A673 (cell line): ENCODE results near the gene RSPH10B2.
"Not testable (repeated sequence)": the region's sequence is repeated elsewhere in the genome, so short reads cannot be mapped to it uniquely, and the experiment has no call there.

ENCODE experiments used
- CTCF ChIP-seq: fragments of 300-800, 200-600 bp; sonication (generic); conservative IDR thresholded peaks from 2 replicates; pipeline ENCODE4 v1.5.1; 2017; ENCODE audit warnings: low read depth, mild to moderate bottlenecking, antibody characterized with exemption, low read length, moderate library complexity, mixed read lengths
- EZH2 ChIP-seq: fragments of 200-600 bp; sonication (generic); IDR thresholded peaks from 2 replicates; pipeline ENCODE4 v1.6.1; 2017; ENCODE audit warnings: borderline replicate concordance, low read depth, mild to moderate bottlenecking, mixed read lengths, antibody characterized with exemption, low read length; ENCODE audit not compliant: poor library complexity, severe bottlenecking

- not testable (repeated sequence) for TF ChIP-seq CTCF, EZH2
Observed at GRCh38 chr7:6807959-6808358, 54.1 kb downstream of the RSPH10B2 start.
